HG03108 (cell line): ENCODE results near the gene TMIGD2.
"Not testable (repeated sequence)": the region's sequence is repeated elsewhere in the genome, so short reads cannot be mapped to it uniquely, and the experiment has no call there.

ENCODE experiments used
- ATAC-seq: cut with Tn5 transposase; IDR thresholded peaks from one replicate; pipeline ENCODE4 v1.9.1; 2021; ENCODE audit warnings: moderate library complexity; ENCODE audit not compliant: unreplicated experiment

Gene TMIGD2, protein sequence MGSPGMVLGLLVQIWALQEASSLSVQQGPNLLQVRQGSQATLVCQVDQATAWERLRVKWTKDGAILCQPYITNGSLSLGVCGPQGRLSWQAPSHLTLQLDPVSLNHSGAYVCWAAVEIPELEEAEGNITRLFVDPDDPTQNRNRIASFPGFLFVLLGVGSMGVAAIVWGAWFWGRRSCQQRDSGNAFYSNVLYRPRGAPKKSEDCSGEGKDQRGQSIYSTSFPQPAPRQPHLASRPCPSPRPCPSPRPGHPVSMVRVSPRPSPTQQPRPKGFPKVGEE

GRCh38 chr19:4302243-4302640 is at the start of gene TMIGD2:
Gene TMIGD2 (minus strand): TSS chr19:4302389. CDS start chr19:4302385, 4 bp downstream.
- no peak for ATAC-seq

- ATAC-seq = no peak
Observed at GRCh38 chr19:4350726-4351125, 48.5 kb upstream of the TMIGD2 start.

- no peak for ATAC-seq
Observed at GRCh38 chr19:4350111-4350510, 47.9 kb upstream of the TMIGD2 start.

- not testable (repeated sequence) for ATAC-seq
Observed at GRCh38 chr19:4349225-4349624, 47.0 kb upstream of the TMIGD2 start.

- no peak for ATAC-seq
Observed at GRCh38 chr19:4347521-4347920, 45.3 kb upstream of the TMIGD2 start.

DNA sequence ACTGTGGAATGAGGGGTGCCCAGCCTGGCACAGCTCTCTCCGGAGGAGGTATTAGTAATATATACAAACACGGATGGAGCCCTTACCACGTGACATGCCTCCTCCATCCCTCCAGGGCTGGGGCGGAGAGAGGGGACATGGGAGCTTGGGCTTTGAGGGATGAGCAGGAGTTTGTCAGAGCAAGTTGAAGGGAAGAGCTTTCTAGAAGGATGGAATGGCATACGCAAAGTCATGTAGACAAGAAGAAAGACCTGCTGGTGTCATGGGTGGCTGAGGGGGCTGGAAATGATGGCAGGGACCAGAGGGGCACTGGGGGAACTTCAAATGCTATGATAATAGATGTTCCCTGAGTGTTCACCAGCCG is 43.8 kb upstream of the TMIGD2 start:
- no peak for ATAC-seq

DNA sequence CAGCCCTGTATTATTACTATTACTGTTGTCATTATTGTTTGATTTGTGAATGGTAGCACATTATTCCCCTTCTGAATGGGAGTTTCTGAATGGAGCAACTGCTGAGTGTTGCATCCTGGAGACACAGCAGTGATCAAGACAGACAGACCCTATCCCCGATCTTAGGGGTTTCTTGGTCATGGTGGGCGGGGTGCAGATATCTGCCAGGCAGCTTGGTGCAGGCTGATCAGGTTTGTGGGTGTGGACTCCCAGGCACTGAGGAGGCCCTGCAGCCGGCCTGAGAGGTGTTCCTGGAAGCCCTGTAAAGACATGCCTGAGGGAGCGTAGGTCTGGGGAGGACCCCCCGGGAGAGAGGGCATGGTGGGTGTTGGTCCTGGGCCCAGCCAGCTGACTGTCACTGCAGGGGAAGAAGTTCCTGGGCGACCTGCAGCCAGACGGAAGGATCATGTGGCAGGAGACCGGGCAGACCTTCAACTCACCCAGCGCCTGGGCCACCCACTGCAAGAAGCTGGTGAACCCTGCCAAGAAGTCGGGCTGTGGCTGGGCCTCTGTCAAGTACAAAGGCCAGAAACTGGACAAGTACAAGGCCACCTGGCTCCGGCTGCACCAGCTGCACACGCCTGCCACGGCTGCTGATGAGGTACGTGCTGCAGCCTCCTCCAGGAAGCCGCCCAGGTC is 43.3 kb upstream of the TMIGD2 start:
- no peak for ATAC-seq

DNA sequence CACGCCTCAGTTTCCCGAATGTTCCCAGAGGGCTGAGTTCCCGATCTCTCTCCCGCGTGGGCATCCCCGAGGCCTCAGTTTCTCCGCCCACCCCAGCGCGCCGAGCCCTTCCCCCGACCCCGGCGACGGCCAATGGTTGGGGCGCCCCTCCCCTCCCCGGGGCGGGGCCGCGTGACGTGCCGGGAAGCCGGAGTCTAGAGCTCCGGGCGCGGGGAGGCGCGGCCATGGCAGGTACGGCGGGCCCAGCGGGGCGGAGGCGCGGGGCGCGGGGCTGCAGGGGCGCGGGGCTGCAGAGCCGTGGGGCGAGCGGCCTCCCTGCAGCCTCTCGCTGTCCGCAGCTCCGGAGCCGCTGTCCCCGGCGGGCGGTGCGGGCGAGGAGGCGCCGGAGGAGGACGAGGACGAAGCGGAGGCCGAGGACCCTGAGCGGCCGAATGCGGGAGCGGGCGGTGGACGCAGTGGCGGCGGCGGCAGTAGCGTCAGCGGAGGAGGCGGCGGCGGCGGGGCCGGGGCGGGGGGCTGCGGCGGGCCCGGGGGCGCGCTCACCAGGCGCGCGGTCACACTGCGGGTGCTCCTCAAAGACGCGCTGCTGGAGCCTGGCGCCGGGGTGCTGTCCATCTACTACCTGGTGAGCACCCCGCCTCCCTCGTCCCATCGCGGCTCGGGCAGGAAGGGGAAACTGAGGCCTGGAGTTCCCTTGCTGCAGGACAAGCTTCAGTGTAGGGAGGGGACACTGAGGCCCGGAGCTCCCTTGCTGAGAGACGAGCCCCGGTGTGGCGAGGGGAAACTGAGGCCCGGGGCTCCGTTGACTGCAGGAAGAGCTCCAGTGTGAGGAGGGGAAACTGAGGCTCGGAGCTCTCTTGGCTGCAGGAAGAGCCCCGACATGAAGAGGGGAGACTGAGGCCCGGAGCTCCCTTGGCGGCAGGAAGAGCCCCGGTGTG is 41.5 kb upstream of the TMIGD2 start, which contains the start of gene MPND:
Gene MPND (plus strand): TSS at position 193 of the 938 bp plus-strand sequence. CDS start 32 bp downstream, at position 225.
- peak; percentile 45 for ATAC-seq

GRCh38 chr19:4342615-4343369 is 40.6 kb upstream of the TMIGD2 start:
- peak; percentile 87 for ATAC-seq

DNA sequence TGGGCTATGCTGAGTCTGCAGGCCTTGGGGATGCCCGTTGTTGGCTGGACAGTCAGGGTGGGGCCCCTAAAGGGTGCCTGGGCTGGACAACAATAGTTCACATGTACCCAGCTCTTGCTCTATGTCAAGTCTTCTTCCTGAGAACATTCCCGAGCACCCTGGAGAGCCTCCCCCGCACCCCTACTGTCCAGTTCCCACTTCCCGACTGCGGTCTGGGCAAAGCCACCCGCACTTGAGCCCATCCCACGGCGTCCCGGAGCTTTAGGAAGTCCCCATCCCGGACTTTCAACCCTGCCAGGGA is 40.1 kb upstream of the TMIGD2 start:
- ATAC-seq = no peak

GRCh38 chr19:4338441-4339355 is 36.5 kb upstream of the TMIGD2 start, which contains the start of gene STAP2:
Gene STAP2 (minus strand): TSS chr19:4338827. CDS start chr19:4338753, 74 bp downstream.
- ATAC-seq = no peak

DNA sequence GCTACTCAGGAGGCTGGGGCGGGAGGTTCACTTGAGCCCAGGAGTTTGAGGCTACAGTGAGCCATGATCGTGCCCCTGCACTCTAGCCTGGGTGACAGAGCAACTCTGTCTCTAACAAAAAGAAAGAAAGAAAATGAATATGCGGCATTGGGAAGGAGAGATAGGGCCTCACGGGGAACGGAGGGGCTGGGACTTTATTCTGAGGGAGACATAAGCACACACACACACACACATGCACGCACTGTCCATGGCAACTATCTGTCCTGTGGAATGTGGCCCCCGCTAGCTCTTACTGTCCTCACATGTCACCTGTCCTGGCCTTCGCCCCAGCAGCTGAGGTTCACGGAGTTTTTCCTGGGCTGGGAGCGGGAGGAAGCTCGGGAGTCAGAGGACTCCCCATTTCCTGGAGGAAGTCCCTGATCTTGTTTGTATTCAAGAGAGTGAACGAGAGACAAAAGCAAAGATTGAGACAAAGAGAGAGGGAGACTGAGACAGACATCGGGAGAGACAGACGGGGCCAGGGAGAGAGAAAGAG is 35.8 kb upstream of the TMIGD2 start:
- ATAC-seq = no peak

DNA sequence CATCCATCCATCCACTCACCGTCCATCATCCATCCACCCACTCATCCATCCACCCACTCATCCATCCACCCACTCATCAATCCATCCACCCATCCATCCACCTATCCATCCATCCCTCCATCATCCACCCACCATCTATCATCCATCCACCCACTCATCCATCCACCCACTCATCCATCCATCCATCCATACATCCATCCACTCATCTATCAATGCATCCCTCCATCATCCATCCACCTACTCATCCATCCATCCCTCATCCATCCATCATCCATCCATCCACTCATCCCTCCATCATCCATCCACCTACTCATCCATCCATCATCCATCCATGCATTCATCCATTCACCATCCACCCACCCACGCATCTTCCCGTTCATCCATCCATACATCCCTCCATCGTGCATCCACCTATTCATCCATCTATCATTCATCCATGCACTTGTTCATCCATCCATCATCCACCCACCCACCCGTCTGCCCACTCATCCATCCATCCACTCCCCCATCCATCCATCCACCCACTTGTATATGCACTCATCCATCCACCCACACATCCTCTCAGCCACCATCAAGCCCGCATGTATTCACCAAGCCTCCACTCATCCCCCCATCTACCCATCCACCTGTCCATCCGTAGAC is 32.9 kb upstream of the TMIGD2 start:
- no peak for ATAC-seq

DNA sequence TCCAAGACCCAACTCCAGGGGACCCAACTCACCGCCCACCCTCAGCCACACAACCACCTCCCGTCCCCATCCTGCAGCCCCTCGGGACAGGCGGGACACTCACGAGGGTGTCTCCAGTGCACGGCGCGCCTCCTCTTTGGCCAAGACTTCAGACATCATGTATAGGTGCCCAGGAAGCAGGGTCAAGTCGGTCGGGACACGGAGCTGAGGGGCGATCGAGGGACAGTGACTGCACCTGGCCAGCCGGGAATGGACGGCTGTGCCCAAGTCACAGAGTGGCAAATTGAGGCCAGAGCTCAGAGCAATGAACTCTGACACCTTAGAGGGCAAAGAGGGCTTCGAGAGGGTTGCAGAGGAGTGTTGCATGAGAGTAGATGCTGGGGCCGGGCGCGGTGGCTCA is 27.7 kb upstream of the TMIGD2 start:
- ATAC-seq = no peak

DNA sequence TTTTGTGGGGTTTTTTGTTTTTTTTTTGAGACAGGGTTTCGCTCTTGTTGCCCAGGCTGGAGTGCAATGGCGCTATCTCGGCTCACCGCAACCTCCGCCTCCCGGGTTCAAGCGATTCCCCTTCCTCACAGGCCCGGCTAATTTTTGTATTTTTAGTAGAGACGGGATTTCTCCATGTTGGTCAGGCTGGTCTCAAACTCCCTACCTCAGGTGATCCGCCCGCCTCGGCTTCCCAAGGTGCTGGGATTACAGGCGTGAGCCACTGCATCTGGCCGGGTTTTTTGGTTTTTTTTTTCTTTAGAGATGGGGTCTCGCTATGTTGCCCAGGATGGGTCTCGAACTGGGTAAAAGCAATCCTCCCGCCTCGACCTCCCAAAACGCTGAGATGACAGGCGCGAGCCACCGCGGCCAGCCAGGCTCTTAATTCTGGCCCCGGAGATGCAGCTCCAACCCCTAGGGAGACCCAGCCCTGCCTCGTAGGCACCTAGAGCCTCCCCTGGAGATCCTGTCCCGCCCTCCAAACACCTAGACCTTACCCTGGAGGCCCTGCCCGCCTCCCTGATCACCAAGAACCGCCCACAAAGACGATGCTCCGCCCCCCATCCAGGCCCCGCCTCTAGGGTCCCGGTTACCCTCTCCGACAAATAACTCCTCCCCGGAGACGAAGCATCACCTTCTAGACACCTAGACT is 26.9 kb upstream of the TMIGD2 start:
- not testable (repeated sequence) for ATAC-seq

DNA sequence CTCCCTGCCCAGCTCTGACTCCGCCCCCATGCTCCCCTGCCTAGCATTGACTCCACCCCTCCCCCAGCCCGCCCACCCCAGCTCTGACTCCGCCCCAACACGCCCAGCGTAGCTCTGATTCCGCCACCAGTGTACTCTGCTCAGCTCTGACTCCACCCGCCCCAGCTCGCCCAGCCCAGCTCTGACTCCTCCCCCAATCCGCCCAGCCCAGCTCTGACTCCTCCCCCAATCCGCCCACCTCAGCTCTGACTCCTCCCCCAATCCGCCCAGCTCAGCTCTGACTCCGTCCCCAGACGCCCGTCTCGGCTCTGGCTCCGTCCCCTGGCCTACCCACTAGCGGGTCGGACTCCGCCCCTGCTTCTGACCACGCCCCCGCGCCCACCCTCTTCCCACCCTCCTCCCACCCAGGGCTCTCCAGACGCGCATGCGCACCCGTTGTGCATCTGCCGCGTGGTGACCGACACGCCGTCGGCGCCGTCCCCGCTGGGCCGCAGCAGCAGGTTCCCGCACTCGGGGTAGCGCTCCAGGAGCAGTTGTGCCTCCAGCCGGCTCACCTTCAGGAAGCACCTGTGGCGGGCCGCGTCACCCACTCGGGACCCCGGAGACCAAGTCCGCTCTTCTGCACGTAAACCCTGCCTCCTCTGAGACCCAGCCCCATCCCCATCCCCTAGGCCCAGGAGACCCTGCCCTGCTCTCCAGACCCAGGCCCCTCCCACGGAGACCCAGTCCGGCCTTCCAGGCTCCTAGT is 26.2 kb upstream of the TMIGD2 start:
- ATAC-seq = peak; percentile 71

DNA sequence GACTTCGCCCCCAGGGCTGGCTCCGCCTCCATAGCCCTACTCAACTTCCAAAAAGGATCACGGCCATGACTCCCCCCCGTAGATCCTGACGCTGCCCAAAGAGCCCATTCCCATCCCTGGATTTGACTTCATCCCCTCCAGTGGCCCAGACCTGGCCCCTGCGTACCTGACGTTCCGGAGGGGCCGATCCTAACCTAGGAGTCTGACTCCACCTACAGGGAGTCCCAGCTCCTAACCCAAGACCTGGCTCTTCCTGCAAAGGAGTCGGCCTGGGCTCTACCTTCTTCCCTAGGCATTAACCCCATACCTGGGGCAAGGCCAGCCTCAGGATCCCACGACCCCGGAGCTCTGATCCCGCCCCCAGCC is 25.7 kb upstream of the TMIGD2 start:
- ATAC-seq = no peak
